Measurements from ENCODE around the gene SLC8A1.

The SLC8A1 gene

DNA sequence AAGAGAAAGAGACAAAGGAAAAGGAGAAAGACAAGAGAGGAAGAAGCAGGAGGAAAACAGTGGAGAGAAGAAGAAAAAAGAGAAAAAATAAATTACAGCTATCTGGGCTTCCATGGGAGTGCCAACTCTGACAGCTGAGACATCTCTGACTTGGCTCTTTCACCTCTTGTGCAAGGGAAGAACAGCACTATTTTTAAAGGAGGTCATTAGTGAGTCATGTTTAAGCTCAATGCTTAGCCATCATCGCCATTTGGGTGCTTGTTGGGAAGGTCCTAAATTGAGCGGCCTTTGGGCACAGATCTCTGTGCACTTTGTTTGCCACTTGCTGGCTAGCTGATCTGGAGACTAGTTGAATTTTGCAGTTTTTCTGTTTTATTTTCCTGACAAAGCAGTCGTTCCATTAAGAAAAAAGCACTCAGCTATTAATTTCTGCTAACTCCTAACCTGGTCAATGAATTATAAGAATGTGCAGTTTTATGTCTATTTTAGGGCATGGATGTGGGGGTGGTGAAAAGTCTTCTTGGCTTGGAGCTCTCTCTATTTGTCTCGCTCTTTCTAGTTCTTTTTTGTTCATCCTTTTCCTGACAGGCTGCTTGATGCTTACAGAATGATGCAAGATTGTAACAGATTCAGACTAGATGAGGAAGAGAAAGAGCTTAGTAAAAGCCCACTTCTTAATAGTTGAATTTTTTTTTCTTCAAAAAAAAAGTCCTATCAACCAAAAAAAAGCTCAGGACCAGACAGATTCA is 231.5 kb downstream of the SLC8A1 start:
- DNase-seq = no peak

DNA sequence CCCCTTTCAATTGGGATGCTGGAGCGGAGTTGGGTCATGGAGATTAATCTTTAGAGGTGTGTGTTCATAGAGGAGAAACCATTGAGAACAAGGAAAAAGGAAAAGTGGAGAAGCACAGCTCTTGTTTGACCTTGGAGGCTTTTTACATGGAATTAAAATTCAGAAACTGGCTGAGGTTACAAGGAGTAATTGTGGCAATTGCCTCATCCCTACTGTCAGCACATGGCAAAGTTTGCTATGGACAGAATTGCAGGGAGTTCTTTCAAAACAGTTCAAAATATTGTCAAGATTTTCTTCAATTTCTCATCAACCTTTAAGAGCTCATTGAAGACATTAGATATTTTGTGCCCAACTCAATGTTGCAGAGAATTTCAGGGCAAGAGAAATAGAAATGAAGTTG is 232.7 kb downstream of the SLC8A1 start:
- DNase-seq = no peak

DNA sequence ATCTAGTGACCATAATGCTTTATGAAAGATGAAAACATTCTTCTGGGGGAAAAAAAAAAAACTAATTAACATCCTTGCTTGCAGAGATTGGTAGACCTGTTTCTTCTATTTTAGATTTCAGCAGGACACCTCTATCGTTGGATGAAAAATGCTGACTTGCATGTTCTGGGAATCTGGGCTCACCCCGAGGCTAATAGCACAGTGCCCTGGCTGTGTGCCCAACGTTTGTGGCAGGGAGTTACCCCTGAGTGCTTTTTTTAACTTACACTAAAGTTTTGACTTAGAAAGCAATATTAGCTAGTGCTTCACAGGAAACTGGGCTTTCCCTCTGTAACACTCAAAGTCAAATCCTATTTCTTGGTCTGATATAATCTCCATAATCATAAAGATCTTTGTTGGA is 233.2 kb downstream of the SLC8A1 start:
- no peak for DNase-seq

DNA sequence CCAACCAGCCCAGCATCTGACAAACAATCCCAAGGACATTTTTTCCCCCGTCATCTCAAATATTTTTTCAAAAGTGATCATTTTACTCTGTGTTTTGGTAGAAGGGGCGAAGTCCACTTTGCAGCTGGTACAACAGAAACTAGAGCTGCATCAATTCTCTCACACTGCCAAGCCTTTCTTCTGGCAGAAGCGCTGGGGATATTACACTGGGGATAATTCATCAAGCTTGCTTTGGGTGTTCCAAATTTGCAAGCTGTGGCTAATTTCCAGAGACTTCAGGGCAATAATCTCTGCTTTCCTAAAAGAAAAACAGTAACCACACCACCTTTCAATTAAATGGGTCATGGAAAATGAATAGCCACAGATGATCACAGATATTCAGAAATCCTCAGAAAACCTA is 238.3 kb downstream of the SLC8A1 start:
- no peak for DNase-seq

DNA sequence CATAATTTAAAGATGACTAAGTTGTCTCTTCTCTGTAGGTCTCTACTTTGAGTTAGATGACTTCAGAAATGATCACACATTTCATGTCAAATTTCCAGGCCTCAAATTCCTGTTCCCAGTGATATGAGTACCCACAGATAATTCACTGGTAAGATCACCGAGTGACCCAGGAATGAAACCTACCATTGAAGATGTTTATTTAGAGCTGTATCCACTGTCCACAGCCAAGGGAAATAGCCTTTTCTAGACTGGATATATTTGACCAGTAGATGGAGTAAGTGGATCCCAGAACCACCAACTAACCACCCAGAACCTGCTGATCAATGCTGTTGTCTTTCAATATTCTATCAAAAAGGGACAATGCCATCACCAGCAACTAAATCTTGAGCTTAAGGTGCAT is 238.8 kb downstream of the SLC8A1 start:
- no peak for DNase-seq

DNA sequence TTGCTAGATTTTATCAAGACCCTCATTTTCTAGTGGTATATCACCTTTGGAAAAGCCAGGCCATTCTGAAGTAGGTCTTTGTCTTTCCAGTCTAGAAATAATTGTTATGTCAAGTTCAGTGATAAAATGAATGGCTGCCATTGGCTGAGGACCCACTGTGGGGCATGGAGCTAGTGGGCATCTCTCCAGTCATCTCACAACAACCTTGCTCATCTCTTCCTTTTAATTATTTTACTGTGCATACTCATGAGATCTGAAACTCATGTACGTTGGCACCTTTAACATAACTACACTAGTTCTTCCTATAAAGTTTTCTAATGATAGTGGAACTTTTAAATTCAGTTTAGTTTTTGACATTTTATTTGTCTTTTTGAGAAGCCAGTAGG is 240.9 kb downstream of the SLC8A1 start:
- DNase-seq = no peak

DNA sequence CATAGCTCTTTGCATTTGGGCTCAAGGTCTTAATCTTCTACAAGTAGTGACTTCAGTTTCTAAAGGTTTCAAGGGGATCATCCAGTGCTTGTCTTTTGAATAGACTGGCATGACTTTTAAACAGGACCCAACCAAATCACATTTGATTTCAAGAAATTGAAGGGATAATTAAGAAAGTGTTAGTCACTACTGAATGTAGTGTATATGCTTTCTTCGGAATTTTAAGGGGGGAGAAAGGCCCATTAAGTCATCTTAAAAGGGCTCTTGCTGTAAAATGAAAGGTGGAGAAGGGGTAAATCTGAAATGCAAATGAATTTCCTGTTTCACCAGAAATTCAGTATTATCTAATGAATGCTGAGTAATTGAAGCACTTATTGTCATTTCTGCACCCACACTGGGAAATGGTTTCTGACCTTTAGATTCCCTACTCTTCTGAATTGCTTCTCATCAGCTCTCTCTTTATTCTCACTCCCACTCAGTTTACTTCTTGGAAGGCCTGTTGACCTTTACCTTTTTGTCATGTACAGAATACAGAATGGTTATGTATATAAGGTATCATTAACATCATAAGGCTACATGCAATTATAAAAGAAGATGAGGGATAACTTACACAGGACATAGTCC is 241.4 kb downstream of the SLC8A1 start:
- DNase-seq = no peak

DNA sequence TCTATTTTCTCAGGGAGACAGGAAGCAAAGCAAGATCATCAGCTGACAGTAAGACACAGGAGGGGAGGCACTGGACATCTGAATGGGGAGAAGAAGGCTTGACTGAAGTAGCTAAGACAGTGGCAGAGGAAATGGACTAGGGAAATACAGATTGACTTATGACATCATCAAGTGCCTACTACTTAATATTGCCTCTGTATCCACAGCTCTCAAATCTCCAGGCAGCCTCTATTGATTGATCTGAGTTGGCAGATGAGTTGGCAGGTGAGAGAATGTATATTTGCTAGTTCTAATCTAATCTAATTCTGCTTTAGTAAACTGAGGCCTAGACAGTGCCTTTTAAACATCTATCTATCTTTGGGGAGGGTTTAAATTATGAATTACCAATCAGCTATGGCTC is 242.1 kb downstream of the SLC8A1 start:
- DNase-seq = no peak

DNA sequence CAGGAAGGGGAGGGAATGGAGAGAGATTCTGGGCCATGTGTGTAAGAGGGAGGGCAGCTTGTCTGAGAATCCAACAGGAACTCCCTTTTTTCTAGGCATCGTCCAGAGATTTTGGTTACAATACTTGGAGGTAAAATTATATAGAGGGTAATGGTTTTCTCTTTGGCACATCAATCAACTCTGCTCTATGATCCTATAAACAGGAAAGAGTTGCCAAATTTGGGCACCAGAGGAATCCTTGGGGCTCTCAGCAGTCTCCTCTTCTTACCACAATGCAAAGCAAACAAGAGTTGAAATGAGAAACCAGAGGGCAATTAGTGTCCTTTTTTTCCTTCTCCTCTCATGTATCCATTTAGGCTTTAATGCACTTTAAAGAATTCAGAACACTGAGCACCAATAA is 243.4 kb downstream of the SLC8A1 start:
- no peak for DNase-seq

DNA sequence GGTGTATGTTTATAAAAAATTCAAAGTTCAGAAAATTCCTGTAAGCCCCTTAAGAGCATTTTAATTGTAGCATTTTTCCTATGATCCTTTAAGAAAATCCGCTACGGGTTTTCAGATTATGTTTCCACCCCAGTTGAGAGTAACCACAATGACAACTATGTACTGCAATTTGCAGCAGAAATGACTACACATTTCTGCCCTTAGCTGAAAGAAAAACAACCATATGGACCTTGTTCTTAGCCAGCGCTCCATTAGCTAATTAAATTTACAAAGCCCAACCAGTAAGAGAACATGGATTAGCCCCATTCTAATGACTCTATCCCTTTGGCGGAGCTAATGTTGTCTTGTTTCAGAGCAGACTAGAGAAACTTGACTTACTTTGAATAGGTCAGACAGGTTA is 247.6 kb downstream of the SLC8A1 start:
- no peak for DNase-seq

DNA sequence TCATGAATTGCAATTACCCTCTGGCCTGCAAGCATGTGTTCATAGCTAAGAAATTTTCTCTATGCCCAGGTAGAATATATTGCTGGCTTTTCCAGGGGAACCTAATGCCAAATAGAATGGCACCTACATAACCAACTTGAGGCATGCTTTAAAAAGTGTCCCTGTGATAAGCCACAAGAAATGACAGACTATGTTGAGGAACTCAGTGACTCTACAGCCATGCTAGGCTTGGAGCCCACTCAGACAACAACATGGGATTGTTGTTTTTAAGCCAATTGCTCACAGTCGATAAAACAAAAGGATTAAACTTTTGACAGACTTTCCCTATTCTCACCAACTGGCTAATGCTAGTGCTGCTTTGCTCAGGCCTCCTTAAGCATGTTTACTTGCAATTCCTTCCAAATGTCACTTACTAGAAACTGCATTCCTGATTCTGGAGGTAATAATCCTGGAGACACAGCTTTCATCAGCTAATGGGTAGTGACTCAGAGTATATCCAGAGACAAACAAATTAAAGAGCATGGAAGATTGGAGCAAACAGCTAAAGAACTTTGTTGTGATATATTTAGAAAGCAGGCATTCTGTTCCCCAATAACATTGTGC is 249.0 kb downstream of the SLC8A1 start:
- no peak for DNase-seq

DNA sequence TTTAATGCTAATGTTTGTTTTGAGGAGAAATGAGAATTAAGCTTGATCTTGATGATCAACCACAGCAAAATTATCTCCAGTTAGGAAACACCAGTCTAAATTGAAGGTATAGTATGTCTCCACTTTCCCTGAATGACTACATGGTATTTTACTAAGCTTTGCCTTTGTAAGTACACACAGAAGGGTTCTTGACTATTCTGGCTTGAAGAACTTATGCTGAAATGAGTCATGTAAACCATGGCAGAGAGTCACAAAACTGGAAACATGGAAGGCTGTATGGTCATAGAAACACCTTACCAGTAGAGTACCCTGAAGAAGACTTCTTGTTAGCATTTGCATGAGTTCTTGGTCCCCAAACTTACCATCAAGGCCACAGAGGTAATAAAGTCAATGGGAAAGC is 250.5 kb downstream of the SLC8A1 start:
- no peak for DNase-seq

DNA sequence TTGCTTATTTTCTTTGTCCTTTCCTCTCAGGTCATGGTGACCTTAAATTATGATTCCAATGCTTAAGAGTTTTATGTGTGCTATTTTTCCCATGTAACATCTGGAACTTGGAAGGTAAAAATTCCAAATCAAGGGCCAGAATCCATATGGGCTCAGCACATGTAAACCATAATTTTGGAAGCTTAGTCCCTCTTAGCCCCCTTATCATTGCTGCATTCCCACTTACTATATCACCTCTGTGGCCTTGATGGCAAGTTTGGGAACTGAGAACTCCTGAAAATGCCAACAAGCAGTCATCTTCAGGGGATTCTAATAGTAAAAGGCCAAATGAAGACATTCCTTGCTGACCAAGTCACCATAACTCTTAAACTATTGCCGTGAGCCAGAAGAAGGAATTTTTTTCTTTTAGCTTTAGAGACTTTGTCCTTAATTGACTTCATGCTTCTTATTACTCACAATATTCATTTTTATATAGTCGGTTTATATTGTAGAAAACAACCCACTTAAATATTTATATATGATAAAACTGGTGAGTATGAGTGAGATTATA is 251.4 kb downstream of the SLC8A1 start:
- no peak for DNase-seq

DNA sequence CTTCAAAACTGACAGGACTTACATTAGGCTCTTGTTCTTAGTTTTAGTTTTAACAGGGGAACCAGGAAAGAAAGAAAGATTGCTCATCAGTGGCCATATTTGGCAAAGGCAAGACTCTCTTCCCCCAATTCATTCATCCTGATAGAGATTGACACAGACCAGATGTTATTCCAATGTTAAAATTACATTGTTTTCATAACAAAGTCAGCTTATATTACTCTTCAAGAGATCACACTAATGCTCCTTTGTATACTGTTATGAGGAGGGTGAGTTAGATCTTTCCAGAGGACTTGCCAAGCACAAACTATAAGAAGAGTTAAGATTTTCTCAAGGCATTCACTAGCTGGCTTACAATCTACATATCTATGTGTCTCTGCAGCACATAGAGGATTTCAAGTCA is 252.1 kb downstream of the SLC8A1 start:
- no peak for DNase-seq

DNA sequence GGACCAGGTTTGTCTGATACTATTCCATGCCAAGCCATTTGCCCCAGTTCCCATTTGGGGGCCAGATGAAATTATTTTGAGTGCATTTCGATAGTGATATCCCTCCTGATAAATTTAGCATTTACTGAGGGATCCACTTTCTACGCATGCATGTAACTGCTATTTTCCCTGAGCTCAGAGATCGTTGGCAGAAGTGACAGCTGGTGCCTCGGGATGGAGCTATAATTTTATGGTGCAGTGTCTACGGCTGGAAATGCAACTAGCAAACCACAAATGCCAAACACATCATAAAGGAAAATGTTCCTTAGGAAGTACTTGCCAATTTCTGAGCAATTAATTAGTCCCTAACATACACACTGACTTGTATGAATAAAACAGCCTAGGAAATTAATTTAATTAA is 254.8 kb downstream of the SLC8A1 start:
- no peak for DNase-seq

DNA sequence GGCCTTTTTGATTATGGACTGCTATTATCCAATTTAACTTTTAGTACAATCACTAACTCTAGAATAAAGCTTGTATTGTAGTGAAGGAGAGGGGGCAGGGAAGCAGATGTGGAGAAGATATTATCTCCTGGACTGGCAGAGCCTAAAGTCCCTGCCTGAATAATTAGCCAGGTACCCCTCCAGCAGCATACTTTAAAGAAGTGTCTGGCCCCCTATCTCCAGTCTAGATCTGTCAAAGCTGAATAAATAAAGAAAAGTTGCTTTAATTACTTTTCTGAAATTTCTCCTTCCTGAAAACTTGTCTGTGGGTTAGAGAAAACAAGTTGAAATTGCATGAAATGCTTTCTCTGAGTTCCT is 258.2 kb downstream of the SLC8A1 start:
- no peak for DNase-seq

DNA sequence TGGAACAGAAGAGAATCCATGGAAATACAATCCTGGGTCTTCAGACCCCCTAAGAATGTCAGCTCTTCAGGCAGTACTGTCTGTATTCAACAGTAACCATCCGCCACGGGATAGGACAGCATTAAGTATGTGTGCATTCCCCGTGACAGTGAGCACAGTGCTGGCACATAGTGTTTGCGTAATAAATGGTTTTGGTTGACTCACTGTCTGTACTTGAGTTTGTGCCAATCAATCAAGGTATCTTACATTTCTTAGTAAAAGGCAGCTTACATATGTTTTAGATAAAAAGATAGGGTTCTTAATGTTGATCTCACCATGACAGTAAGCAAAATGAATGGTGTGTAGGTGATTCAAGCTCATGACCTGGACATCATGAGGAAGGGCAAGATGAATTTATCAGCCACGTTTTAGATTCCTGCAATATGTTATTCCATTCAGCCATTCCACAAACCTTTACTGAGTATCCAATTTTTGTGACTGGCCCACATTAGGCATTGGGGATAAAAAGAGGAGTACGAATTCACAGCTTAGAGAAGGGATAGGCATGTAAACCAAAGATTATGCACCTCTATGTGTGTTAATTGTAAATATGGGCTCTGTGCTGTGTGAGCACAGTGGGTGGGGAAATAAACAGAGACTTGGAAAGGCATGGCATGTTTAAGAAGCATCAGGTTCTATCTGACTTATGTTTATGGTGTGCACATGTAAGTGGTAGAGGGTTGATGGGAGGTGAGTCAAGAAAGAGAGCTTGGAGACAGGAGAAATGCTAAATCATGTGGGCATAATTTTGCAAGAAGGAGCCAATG is 258.8 kb downstream of the SLC8A1 start:
- no peak for DNase-seq

DNA sequence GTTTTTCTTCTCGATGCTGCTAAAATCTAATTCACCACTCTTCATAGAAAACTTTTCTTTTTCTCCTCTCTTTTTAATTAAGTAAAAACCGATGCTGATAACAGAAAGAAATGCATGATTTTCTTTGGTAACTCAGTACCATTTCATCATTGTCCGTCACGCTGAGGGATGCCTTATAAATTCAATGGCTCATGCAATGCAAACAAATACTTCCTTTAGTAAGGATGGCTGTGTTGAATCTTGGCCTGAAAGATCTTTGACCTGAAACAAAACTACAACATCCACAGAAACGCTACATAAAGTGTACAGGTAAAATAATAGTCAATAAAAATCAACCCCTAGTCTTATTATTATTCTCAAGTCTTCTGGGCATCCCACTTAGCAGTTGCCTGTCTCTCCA is 261.4 kb downstream of the SLC8A1 start:
- DNase-seq = no peak

DNA sequence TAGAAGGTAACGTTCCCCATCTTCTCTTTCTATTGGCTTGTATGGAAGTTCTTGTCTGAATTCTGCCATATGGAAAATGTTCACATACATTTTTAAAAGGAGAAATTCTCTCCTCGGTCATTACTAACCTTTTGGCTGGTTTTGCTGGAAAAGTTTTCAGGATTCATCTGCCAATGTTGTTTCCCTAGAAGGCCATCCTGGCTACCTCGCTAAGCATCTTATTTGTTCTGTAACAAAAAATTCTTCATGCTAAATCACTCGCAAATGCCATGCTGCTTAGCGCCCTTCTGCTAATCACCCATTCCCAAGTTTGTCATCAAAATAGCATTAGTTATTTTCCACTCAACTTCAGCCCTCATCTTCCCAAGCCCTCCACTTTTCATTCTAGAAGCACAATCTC is 262.0 kb downstream of the SLC8A1 start:
- no peak for DNase-seq

DNA sequence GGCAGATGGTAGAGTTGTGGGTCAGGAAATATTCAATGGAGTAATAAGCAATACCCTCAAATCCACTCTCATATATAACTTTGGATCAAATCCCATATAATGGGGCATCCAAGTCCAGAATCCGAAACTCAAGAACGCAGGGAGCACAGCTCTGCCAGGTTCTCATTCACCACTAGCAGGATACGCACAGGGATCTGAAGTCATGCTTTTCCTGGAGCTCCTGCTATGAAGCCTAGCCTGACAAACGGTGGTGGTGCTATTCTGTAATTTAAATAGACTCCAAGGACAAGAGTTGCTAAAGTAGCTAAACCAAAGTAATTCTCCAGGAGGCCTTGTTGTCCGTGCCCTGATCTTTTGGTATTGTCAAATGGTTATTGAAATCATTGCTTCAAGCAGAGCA is 264.8 kb downstream of the SLC8A1 start:
- no peak for DNase-seq

DNA sequence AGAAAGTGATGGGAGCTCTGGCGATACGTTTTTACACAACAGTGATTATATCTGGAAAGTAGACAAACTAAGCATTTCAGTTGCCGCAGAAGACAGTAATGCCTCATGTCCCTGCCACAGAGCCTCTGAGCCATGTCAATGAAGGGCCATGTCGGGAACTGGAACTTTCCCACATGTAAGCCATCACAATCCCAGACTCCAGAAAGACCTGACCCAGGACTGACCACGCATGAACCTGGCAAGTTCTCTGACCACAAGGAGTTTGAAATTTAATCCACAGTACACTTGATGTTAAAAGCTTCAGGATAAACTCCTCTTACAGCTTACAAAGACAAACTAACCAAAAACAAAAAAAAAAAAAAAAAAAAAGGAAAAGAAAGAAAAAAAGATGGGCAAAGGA is 267.3 kb downstream of the SLC8A1 start:
- DNase-seq = no peak

DNA sequence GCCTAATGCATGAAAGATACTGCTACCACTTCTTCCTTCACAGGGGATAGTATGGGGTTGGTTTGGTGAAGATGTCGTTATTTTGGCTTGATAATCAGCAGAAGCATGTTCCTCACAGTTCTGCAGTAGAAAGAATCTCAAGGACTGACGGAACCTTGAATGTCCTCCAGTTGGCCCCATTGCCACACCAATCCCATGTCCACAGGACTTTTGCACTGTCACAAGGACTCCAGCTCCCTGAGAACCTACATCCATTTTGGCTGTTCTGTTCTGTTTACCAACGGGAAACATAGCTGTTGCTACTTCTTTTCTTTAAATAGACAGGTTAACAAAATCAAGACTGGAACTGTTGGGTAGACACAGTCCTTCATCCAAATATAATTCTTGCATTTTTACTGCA is 270.0 kb downstream of the SLC8A1 start:
- DNase-seq = no peak

DNA sequence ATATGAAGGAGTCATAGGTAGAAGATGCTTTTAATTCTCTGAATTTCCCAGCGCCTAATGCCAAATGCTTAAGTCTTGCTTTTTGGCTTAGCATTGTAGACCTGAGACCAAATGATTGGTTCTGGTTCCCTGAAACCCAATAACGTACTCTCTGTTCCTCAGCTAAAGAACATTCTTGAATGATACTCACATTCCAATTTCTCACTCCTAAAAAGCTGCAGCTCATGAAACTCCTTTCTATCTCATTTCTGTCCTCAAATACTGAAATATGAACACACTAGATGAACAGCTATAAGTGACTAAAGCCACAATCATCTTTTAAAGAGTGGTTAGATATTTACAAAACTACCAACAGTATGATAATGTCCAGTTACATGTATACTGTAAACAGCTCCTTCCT is 272.1 kb downstream of the SLC8A1 start:
- no peak for DNase-seq

DNA sequence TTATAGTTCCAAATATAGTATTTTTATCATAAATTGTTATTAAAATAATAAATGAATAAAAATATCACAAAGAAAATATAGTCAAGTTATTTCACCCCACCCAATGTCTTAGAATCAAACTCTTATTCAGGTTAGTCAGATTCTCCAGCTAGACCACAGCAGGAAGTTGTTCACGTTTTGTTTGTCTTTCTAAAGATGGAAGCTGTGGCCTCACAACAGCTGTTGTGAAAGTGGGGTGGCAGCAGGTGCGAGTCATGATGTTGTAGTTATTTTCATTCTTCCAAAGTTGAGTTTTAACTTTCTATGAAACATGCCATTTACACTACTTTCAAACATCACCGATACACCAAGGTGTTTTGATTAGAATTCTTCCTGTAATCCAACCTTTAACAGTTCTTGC is 272.9 kb downstream of the SLC8A1 start:
- DNase-seq = no peak
